DOHH2 (cell line): ENCODE measurements around the gene PTBP2.

Experiments used
- H3F3A ChIP-seq: fragments of 200-600 bp; sonication (generic), shearing (Covaris generic); 2 replicates; pipeline ENCODE4 v1.6.0; 2016; ENCODE audit warnings: antibody characterized with exemption, mild to moderate bottlenecking; ENCODE audit not compliant: control insufficient read depth, insufficient read depth
- H3K27ac ChIP-seq: fragments of 200-600 bp; sonication (generic); 2 replicates; pipeline ENCODE4 v1.5.1; 2014; ENCODE audit warnings: low read depth, mild to moderate bottlenecking, low read length, moderate library complexity
- H3K27me3 ChIP-seq: fragments of 200-600 bp; sonication (generic); 2 replicates; pipeline ENCODE4 v1.6.1; 2014; ENCODE audit warnings: mild to moderate bottlenecking, low read length, mixed read lengths; ENCODE audit not compliant: control insufficient read depth
- H3K36me3 ChIP-seq: fragments of 200-600 bp; sonication (generic); 2 replicates; pipeline ENCODE4 v1.6.1; 2014; ENCODE audit warnings: mild to moderate bottlenecking, low read length, moderate library complexity, mixed read lengths; ENCODE audit not compliant: control insufficient read depth
- H3K4me1 ChIP-seq: fragments of 200-600 bp; sonication (generic); 2 replicates; pipeline ENCODE4 v1.6.1; 2014; ENCODE audit warnings: mild to moderate bottlenecking, low read length, mixed read lengths; ENCODE audit not compliant: control insufficient read depth
- H3K4me2 ChIP-seq: fragments of 200-600 bp; sonication (generic); 2 replicates; pipeline ENCODE4 v1.6.0; 2014; ENCODE audit warnings: mild to moderate bottlenecking, low read length, moderate library complexity
- H3K4me3 ChIP-seq: fragments of 200-600 bp; sonication (generic); 2 replicates; pipeline ENCODE4 v1.5.1; 2014; ENCODE audit warnings: mild to moderate bottlenecking, low read length, mixed read lengths
- H3K79me2 ChIP-seq: fragments of 200-600 bp; sonication (generic); 2 replicates; pipeline ENCODE4 v1.6.1; 2014; ENCODE audit warnings: mild to moderate bottlenecking, low read length, mixed read lengths; ENCODE audit not compliant: control insufficient read depth
- H3K9me2 ChIP-seq: fragments of 200-600 bp; sonication (generic); replicated peaks from 2 replicates; pipeline ENCODE4 v1.6.1; 2014; ENCODE audit warnings: mild to moderate bottlenecking, low read length, mixed read lengths; ENCODE audit not compliant: control insufficient read depth
- H3K9me3 ChIP-seq: fragments of 200-600 bp; sonication (generic); 2 replicates; pipeline ENCODE4 v1.6.1; 2014; ENCODE audit warnings: antibody characterized with exemption, low read length, mixed read lengths; ENCODE audit not compliant: control insufficient read depth, insufficient read depth
- H4K20me1 ChIP-seq: fragments of 200-600 bp; sonication (generic); 2 replicates; pipeline ENCODE4 v1.6.0; 2014; ENCODE audit warnings: low read depth, mild to moderate bottlenecking, antibody characterized with exemption, low read length, moderate library complexity; ENCODE audit not compliant: control insufficient read depth, insufficient read depth
- CTCF ChIP-seq: fragments of 200-600 bp; sonication (generic); IDR thresholded peaks from one replicate; pipeline ENCODE4 v1.5.1; 2014; ENCODE audit warnings: antibody characterized with exemption, mild to moderate bottlenecking, low read depth, low read length; ENCODE audit not compliant: poor library complexity, severe bottlenecking
- EZH2phosphoT487 ChIP-seq: fragments of 200-600 bp; sonication (generic); IDR thresholded peaks from 2 replicates; pipeline ENCODE4 v1.6.1; 2017; ENCODE audit warnings: borderline replicate concordance, mild to moderate bottlenecking, antibody characterized with exemption, low read length, moderate library complexity, mixed read lengths

PTBP2 gene

DNA sequence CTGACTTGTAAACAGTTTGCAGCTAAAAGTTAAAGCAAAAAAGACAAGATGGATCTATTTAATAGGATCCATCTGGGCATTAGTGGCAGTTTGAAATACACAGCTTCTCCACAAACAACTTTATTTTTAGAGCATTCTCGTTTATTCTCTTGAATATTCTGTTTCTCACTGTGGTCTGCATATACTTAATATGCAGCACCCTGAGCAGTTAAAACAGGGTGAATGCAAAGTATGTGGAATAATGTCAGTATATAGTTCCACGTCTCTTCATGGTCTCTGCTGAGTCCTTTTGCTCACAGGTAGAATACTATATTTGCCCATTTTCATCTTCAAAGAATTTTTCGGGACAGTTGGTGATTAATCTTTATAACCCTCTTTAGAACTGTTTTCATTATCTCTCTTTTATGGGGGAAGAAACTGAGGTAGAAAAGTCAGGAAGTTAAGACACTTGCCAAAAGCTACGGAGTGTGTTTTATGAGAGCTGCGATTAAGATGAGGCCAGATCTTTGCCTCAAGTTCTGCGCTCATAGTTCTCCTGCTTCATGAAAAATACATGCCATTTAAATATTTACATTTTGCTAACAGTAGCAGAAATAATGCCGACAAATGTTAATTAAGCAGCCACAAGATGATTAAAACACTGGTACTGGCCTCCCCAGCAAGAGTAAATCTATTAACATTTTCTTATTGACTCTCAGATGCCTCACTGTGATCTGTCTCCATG is 115.6 kb downstream of the PTBP2 start:
- no peaks in the 10 kb centered on the region for H3K36me3 ChIP-seq
- H3K4me2 ChIP-seq = no peak overlapping the region
- H3K9me3 ChIP-seq = no peaks in the 10 kb centered on the region
- no peaks in the 10 kb centered on the region for H3F3A ChIP-seq
- H3K4me3 ChIP-seq = no peak overlapping the region
- no peaks in the 10 kb centered on the region for H3K4me1 ChIP-seq
- no peak overlapping the region for H3K27ac ChIP-seq
- H3K79me2 ChIP-seq = no peaks in the 10 kb centered on the region
- H4K20me1 ChIP-seq = no peaks in the 10 kb centered on the region
- TF ChIP-seq CTCF (no peak), EZH2phosphoT487 (no peak)
- H3K9me2 ChIP-seq = no peaks in the 10 kb centered on the region
- no peaks in the 10 kb centered on the region for H3K27me3 ChIP-seq

GRCh38 chr1:96837781-96838216 is 116.2 kb downstream of the PTBP2 start:
- Histone ChIP-seq H3K4me3 (no peak overlapping the region), H3K36me3 (no peaks in the 10 kb centered on the region), H3K27me3 (no peaks in the 10 kb centered on the region), H3K4me1 (no peaks in the 10 kb centered on the region), H3K79me2 (no peaks in the 10 kb centered on the region), H3F3A (no peaks in the 10 kb centered on the region), H3K9me3 (no peaks in the 10 kb centered on the region), H4K20me1 (no peaks in the 10 kb centered on the region), H3K4me2 (no peak overlapping the region), H3K27ac (no peak overlapping the region), H3K9me2 (no peaks in the 10 kb centered on the region)
- TF ChIP-seq EZH2phosphoT487 (no peak), CTCF (no peak)

DNA sequence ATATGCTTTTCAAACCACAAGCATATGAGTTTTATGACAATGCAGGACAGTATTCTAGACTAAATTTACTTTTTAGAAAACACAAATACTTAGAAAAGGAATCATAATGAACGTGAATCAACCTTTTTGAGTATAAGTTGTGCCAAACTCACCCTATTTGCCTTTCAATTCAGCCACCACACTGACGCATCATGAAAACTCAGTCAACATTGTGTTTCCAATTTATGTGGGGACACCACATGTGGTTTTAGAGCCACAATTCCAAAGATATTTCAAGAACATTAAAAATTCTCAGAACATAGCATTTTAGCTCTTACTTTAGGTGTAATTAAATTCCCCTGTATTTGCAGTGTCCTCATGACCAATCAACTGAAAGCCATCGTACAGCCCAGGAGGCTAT is 118.8 kb downstream of the PTBP2 start:
- H3K27me3 ChIP-seq = no peaks in the 10 kb centered on the region
- no peak overlapping the region for H3K4me2 ChIP-seq
- H3K4me1 ChIP-seq = no peaks in the 10 kb centered on the region
- no peaks in the 10 kb centered on the region for H3K9me3 ChIP-seq
- H3K4me3 ChIP-seq = no peak overlapping the region
- TF ChIP-seq CTCF = no peak
- no peak for TF ChIP-seq EZH2phosphoT487
- no peaks in the 10 kb centered on the region for H3F3A ChIP-seq
- no peaks in the 10 kb centered on the region for H3K36me3 ChIP-seq
- H3K27ac ChIP-seq = no peak overlapping the region
- H3K9me2 ChIP-seq = no peaks in the 10 kb centered on the region
- no peaks in the 10 kb centered on the region for H3K79me2 ChIP-seq
- no peaks in the 10 kb centered on the region for H4K20me1 ChIP-seq
